K562 (cell line): ENCODE measurements around the gene POMP. TPM values are rescaled to one million over a fixed set of nuclear protein-coding genes. Genes with fewer than 3 reads are reported as not detected.

Experiments used
- ATAC-seq: fragments of 200-7000 bp; cut with Tn5 transposase; 3 replicates; pipeline ENCODE4 v1.9.1; 2020; ENCODE audit warnings: moderate library complexity
- BruUV-seq: library from RNA; stranded (reverse); fragments of 400-500 nt; replicated peaks from 2 replicates; lab custom pipeline; 2021; lab: Mats Ljungman, UMichigan
- CTCF ChIA-PET: fragments of 300-600 bp; formaldehyde crosslinking; extraction: SDS; loops from one replicate; lab custom pipeline; 2021; ENCODE audit warnings: low intra/inter-chr PET ratio; lab: Yijun Ruan, JAX
- POLR2A ChIA-PET: fragments of 300-600, 350-650 bp; sonication (Branson Sonifier 250); formaldehyde crosslinking; extraction: SDS; loops from one replicate; lab custom pipeline; 2021; ENCODE audit warnings: antibody characterized with exemption, inconsistent platforms; lab: Yijun Ruan, JAX
- DNase-seq, 4 experiments: peaks; one replicate each; pipeline versions ENCODE4 v3.0.0 to v3.0.0-alpha.2; 2011 to 2018; ENCODE audit warnings: low spot score in 3 of 4, mixed read lengths in 3 of 4; ENCODE audit errors: extremely low read depth in 1 of 4
- FAIRE-seq: peaks from 2 replicates; lab custom pipeline; 2011; peaks lifted over from hg19 to GRCh38; lab: Jason Lieb, UNC
- H2AFZ ChIP-seq: 2 replicates; pipeline ENCODE4 v1.6.0; 2011; ENCODE audit warnings: low read depth, low read length, control low read depth, inconsistent platforms
- H3K27ac ChIP-seq: fragments of 200-600 bp; 3 replicates; pipeline ENCODE4 v1.8.0; 2011; ENCODE audit warnings: low read depth, mild to moderate bottlenecking, control low read depth, inconsistent platforms, low read length, moderate library complexity, mixed read lengths; ENCODE audit errors: extremely low read depth
- H3K27me3 ChIP-seq, 2 experiments: fragments of 300-600 bp in 1 of 2; 2 replicates in 1 of 2; 3 replicates in 1 of 2; pipeline versions ENCODE4 v1.6.0 to v1.8.0; 2011; ENCODE audit warnings: inconsistent platforms in 2 of 2, low read length in 2 of 2, mild to moderate bottlenecking in 1 of 2, mixed read lengths in 1 of 2, moderate library complexity in 1 of 2; ENCODE audit not compliant: control insufficient read depth in 2 of 2, insufficient read depth in 2 of 2
- H3K36me3 ChIP-seq: fragments of 300-600 bp; 3 replicates; pipeline ENCODE4 v1.8.0; 2011; ENCODE audit warnings: mild to moderate bottlenecking, low read length, inconsistent platforms; ENCODE audit not compliant: control insufficient read depth, insufficient read depth
- H3K4me1 ChIP-seq, 2 experiments: fragments of 200-600 bp in 1 of 2; replicated peaks in 1 of 2; 2 replicates in 1 of 2; 3 replicates in 1 of 2; pipeline versions ENCODE4 v1.5.1 to v1.8.0; 2011; ENCODE audit warnings: inconsistent platforms in 2 of 2, low read length in 2 of 2, mild to moderate bottlenecking in 1 of 2, mixed read lengths in 1 of 2, moderate library complexity in 1 of 2; ENCODE audit not compliant: control insufficient read depth in 2 of 2, insufficient read depth in 2 of 2
- H3K4me2 ChIP-seq: 2 replicates; pipeline ENCODE4 v1.6.1; 2011; ENCODE audit warnings: low read length, control low read depth, inconsistent platforms, mixed read lengths; ENCODE audit not compliant: insufficient read depth
- H3K4me3 ChIP-seq: fragments of 200-600 bp; sonication (generic), shearing (Covaris generic); 2 replicates; pipeline ENCODE4 v1.5.1; 2016; ENCODE audit warnings: control low read depth, inconsistent platforms
- H3K79me2 ChIP-seq: fragments of 200-600 bp; 3 replicates; pipeline ENCODE4 v1.8.0; 2011; ENCODE audit warnings: low read length, inconsistent platforms; ENCODE audit not compliant: control insufficient read depth, insufficient read depth
- H3K9ac ChIP-seq, 2 experiments: 2 replicates each; pipeline versions ENCODE4 v1.6.0 to v1.6.1; 2011; ENCODE audit warnings: low read depth in 2 of 2, low read length in 2 of 2, control low read depth in 1 of 2, inconsistent platforms in 1 of 2, mild to moderate bottlenecking in 1 of 2, mixed read lengths in 1 of 2; ENCODE audit not compliant: insufficient read depth in 1 of 2
- H3K9me1 ChIP-seq: one replicate; pipeline ENCODE4 v1.6.0; 2011; ENCODE audit warnings: inconsistent platforms, mild to moderate bottlenecking, low read length, moderate library complexity; ENCODE audit not compliant: control insufficient read depth, insufficient read depth
- H3K9me3 ChIP-seq: replicated peaks from 2 replicates; pipeline ENCODE4 v1.5.1; 2011; ENCODE audit warnings: low read depth, low read length, inconsistent platforms; ENCODE audit not compliant: control insufficient read depth, insufficient read depth
- H4K20me1 ChIP-seq: replicated peaks from 2 replicates; pipeline ENCODE4 v1.6.1; 2011; ENCODE audit warnings: low read length, inconsistent platforms, mixed read lengths; ENCODE audit not compliant: control insufficient read depth, insufficient read depth
- BRCA1 ChIP-seq, 2 experiments: fragments of 450-650 bp in 1 of 2; sonication (generic) in 1 of 2; formaldehyde crosslinking in 1 of 2; IDR thresholded peaks; 2 replicates each; pipeline versions ENCODE4 v1.5.0 to v1.6.1; 2017 to 2020; ENCODE audit warnings: mild to moderate bottlenecking in 1 of 2, missing genetic modification reagents in 1 of 2
- BRD4 ChIP-seq: fragments of 200-600 bp; sonication (generic); IDR thresholded peaks from 2 replicates; pipeline ENCODE4 v1.6.1; 2017; ENCODE audit warnings: inconsistent platforms
- CAMTA2 ChIP-seq: fragments of 250-450 bp; sonication (Bioruptor Pico); conservative IDR thresholded peaks from 2 replicates; pipeline ENCODE4 v1.5.1; 2022
- CTBP1 ChIP-seq: fragments of 450-650 bp; IDR thresholded peaks from 2 replicates; pipeline ENCODE4 v1.6.1; 2016; ENCODE audit warnings: borderline replicate concordance
- EGR1 ChIP-seq: fragments of 450-650 bp; conservative IDR thresholded peaks from 2 replicates; pipeline ENCODE4 v1.6.1; 2017; ENCODE audit warnings: mild to moderate bottlenecking
- ETV5 ChIP-seq: sonication (generic); formaldehyde crosslinking; IDR thresholded peaks from 2 replicates; pipeline ENCODE4 v1.4.0; 2020; ENCODE audit warnings: low read depth, mild to moderate bottlenecking, missing genetic modification reagents
- FOXJ2 ChIP-seq: fragments of 200-800 bp; sonication (Bioruptor generic); IDR thresholded peaks from 2 replicates; pipeline ENCODE4 v1.6.1; 2016; ENCODE audit warnings: missing genetic modification characterization, missing compliant biosample characterization
- HNRNPUL1 ChIP-seq: fragments of 200-400 bp; formaldehyde crosslinking; IDR thresholded peaks from 2 replicates; pipeline ENCODE4 v1.6.1; 2017; ENCODE audit warnings: low read length
- HOXB6 ChIP-seq: fragments of 250-450 bp; sonication (Bioruptor Pico); IDR thresholded peaks from 2 replicates; pipeline ENCODE4 v1.5.1; 2022; ENCODE audit warnings: mild to moderate bottlenecking, borderline replicate concordance
- KAT2B ChIP-seq: IDR thresholded peaks from one replicate; pipeline ENCODE4 v1.6.1; 2012; ENCODE audit warnings: low read depth, mild to moderate bottlenecking, control low read depth, inconsistent platforms, low read length, moderate library complexity
- KDM2B ChIP-seq: fragments of 250-450 bp; sonication (Bioruptor Pico); IDR thresholded peaks from 2 replicates; pipeline ENCODE4 v1.8.0; 2021; ENCODE audit warnings: mild to moderate bottlenecking, moderate library complexity
- PTTG1 ChIP-seq: fragments of 450-650 bp; IDR thresholded peaks from 2 replicates; pipeline ENCODE4 v1.6.1; 2016; ENCODE audit warnings: low read depth, mild to moderate bottlenecking, missing genetic modification characterization, missing compliant biosample characterization
- RBM17 ChIP-seq: fragments of 200-400 bp; formaldehyde crosslinking; IDR thresholded peaks from 2 replicates; pipeline ENCODE4 v1.6.1; 2017; ENCODE audit warnings: low read depth, mild to moderate bottlenecking, low read length, borderline replicate concordance
- STAT5A ChIP-seq: IDR thresholded peaks from 2 replicates; pipeline ENCODE4 v1.6.1; 2012; ENCODE audit warnings: low read length, inconsistent platforms, borderline replicate concordance
- TAF9B ChIP-seq: fragments of 450-650 bp; IDR thresholded peaks from 2 replicates; pipeline ENCODE4 v1.6.1; 2018; ENCODE audit warnings: mild to moderate bottlenecking; ENCODE audit not compliant: partially characterized antibody
- ZNF263 ChIP-seq: sonication (generic); formaldehyde crosslinking; IDR thresholded peaks from 2 replicates; pipeline ENCODE4 v1.8.0; 2022; ENCODE audit warnings: mild to moderate bottlenecking, missing genetic modification reagents, borderline replicate concordance
- ZNF586 ChIP-seq: fragments of 450-650 bp; formaldehyde crosslinking; conservative IDR thresholded peaks from 2 replicates; pipeline ENCODE4 v1.4.0; 2020; ENCODE audit warnings: mild to moderate bottlenecking, moderate library complexity
- ZNF717 ChIP-seq: fragments of 250-450 bp; sonication (Bioruptor Pico); IDR thresholded peaks from 2 replicates; pipeline ENCODE4 v1.5.0; 2021
- WGBS: fragments of 100-300 bp; shearing (Covaris generic); methylation state at CpG from one replicate; pipeline ENCODE4 v1.1.6; 2016; ENCODE audit warnings: low coverage, mixed read lengths; ENCODE audit not compliant: insufficient coverage; ENCODE audit errors: missing lambda C conversion rate; 5-methylcytosine and 5-hydroxymethylcytosine counted together
- in situ Hi-C: fragments of 300-500 bp; cut with MboI; formaldehyde crosslinking; loops from 4 replicates; pipeline ENCODE4 v1.15.0; 2018; ENCODE audit warnings: inconsistent platforms, mixed read lengths
- intact Hi-C: fragments of 100-400 bp; cut with micrococcal nuclease; formaldehyde crosslinking; loops from 2 replicates; pipeline ENCODE4 v1.14.2; 2022
- polyA plus RNA-seq, 8 experiments: library from polyadenylated mRNA; depleted of rRNA in 4 of 8; stranded (reverse) in 5 of 8; unstranded in 3 of 8; fragments of >200 nt; fragmentation: Nextera tagmentation in 2 of 8; fragmentation: Illumina TruSeq in 1 of 8; extraction: Ambion mirVana in 2 of 8; extraction: Trizol in 1 of 8; gene quantifications; 2 replicates each; pipeline versions ENCODE4 v1.2.1 to v1.2.3, GENCODE V29; 2011 to 2014; ENCODE audit warnings: inconsistent platforms in 1 of 8, missing spikeins in 1 of 8
- total RNA-seq, 7 experiments: library from RNA; depleted of rRNA in 6 of 7; stranded (reverse); fragments of >200 nt in 6 of 7; fragmentation: Illumina TruSeq in 2 of 7; extraction: Trizol in 2 of 7; gene quantifications; 2 replicates each; pipeline versions ENCODE4 v1.2.1 to v1.2.3, GENCODE V29; 2011 to 2021; ENCODE audit warnings: low replicate concordance in 1 of 7
- TF ChIP-seq, protein P1 (sequence below), 2 experiments: IDR thresholded peaks; 2 replicates each; pipeline ENCODE4 v1.6.1; 2012; ENCODE audit warnings: improper control_type of control experiment in 2 of 2, low read depth in 2 of 2, low read length in 2 of 2, borderline replicate concordance in 1 of 2
- TF ChIP-seq, protein P2 (sequence below): fragments of 450-650 bp; formaldehyde crosslinking; IDR thresholded peaks from 2 replicates; pipeline ENCODE4 v1.4.0; 2020; ENCODE audit warnings: mild to moderate bottlenecking, mixed read lengths

Gene POMP
- total and polyA plus RNA-seq, 9 of the 15 experiments (the other 6 are each of a cell fraction or from before 2014, with no cell fraction given), result 69.2 to 647 (median 118) TPM

DNA sequence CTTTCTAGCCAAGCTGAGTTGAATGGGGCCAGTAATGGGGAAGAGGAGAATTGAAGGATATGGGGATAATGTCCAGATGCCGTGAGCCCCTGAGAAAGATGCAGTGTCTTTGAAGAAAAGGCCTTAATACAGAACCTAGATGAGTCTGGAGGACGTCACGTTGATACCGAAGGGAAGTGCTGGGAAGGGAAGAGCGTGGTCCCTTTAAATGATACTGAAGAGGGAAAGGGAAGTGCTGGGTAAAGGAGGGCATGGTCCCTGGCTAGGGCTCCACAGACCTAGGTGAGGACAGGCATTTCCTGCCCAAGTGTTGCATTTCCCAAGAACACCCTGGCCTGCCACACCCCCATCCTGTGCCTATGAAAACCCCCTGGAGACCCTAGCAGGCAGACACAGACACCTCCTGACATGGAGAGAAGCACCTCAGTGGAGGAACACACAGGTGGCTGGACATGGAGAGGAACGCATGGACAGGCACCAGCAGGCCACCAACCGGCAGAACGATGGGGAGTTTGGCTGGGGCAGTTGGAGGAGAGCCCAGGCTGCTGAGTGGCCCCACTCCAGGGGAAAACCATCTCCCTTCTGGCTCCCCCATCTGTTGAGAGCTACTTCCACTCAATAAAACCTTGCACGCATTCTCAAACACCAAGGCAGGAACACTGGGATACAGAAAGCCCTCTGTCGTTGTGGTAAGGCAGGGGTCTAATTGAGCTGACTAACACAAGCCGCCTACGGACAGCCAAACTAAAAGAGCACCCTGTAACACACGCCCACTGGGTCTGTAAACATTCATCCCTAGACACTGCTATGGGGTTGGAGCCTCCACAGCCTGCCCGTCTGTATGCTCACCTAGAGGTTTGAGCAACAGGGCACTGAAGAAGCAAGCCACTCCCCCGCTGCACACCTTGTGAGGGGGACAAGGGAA lies 34.9 kb upstream of the POMP start:
- FAIRE-seq, result no peak
- H3K27me3 ChIP-seq, result no peaks in the 10 kb centered on the region
- no peak overlapping the region for H3K4me3 ChIP-seq
- no peaks in the 10 kb centered on the region for H3K36me3 ChIP-seq
- H3K9ac ChIP-seq, result no peak overlapping the region
- peaks cover 0 to 9% of the 10 kb centered on the region in 2 experiments; a peak in 3 of 5 replicates for H3K4me1 ChIP-seq
- H3K4me2 ChIP-seq, result no peak overlapping the region
- BruUV-seq, result no TSS peak
- ATAC-seq, result peak; percentile 38; the same call in 2 of the 3 replicates
- intact Hi-C loops, result no loop called here
- peak in 1 of 4 experiments; percentile 28 for DNase-seq
- no peak overlapping the region for H3K27ac ChIP-seq
- no peaks in the 10 kb centered on the region for H3K9me3 ChIP-seq
- in situ Hi-C loops, result no loop called here
- ChIA-PET CTCF (no interaction called here), POLR2A (no interaction called here)
- 29% methylated on average over 15 of the region's 15 CpGs for WGBS
- peak overlapping the region; percentile 72 for H2AFZ ChIP-seq
- H3K79me2 ChIP-seq, result no peaks in the 10 kb centered on the region
- no peaks in the 10 kb centered on the region for H4K20me1 ChIP-seq
- no peaks in the 10 kb centered on the region for H3K9me1 ChIP-seq
- no peak for TF ChIP-seq STAT5A
- TF ChIP-seq ZNF717 (CRISPR knock-in tag), result no peak
- no peak for TF ChIP-seq ETV5 (CRISPR knock-in tag)
- no peak for TF ChIP-seq HNRNPUL1
- no peak for TF ChIP-seq CAMTA2 (CRISPR knock-in tag)
- TF ChIP-seq HOXB6, result no peak
- TF ChIP-seq, protein P1, sequence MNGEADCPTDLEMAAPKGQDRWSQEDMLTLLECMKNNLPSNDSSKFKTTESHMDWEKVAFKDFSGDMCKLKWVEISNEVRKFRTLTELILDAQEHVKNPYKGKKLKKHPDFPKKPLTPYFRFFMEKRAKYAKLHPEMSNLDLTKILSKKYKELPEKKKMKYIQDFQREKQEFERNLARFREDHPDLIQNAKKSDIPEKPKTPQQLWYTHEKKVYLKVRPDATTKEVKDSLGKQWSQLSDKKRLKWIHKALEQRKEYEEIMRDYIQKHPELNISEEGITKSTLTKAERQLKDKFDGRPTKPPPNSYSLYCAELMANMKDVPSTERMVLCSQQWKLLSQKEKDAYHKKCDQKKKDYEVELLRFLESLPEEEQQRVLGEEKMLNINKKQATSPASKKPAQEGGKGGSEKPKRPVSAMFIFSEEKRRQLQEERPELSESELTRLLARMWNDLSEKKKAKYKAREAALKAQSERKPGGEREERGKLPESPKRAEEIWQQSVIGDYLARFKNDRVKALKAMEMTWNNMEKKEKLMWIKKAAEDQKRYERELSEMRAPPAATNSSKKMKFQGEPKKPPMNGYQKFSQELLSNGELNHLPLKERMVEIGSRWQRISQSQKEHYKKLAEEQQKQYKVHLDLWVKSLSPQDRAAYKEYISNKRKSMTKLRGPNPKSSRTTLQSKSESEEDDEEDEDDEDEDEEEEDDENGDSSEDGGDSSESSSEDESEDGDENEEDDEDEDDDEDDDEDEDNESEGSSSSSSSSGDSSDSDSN (IDR thresholded peaks at IDR 0.05; ENCODE audit: borderline replicate concordance in 1 of 2, low read depth in 2 of 2, low read length in 2 of 2), result no peak
- no peak for TF ChIP-seq FOXJ2
- no peak for TF ChIP-seq RBM17
- no peak for TF ChIP-seq ZNF586 (CRISPR knock-in tag)
- no peak for TF ChIP-seq KDM2B (CRISPR knock-in tag)
- TF ChIP-seq ZNF263 (CRISPR knock-in tag), result no peak
- TF ChIP-seq BRD4, result no peak
- no peak for TF ChIP-seq KAT2B
- no peak for TF ChIP-seq PTTG1 (tag)
- TF ChIP-seq, protein P2, sequence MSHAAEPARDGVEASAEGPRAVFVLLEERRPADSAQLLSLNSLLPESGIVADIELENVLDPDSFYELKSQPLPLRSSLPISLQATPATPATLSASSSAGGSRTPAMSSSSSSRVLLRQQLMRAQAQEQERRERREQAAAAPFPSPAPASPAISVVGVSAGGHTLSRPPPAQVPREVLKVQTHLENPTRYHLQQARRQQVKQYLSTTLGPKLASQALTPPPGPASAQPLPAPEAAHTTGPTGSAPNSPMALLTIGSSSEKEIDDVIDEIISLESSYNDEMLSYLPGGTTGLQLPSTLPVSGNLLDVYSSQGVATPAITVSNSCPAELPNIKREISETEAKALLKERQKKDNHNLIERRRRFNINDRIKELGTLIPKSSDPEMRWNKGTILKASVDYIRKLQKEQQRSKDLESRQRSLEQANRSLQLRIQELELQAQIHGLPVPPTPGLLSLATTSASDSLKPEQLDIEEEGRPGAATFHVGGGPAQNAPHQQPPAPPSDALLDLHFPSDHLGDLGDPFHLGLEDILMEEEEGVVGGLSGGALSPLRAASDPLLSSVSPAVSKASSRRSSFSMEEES (CRISPR knock-in tag), result no peak
- TF ChIP-seq EGR1, result peak; percentile 61
- no peak for TF ChIP-seq BRCA1 (IDR thresholded peaks at IDR 0.05)
- no peak for TF ChIP-seq BRCA1 (CRISPR knock-in tag; IDR thresholded peaks at IDR 0.05)
- TF ChIP-seq CTBP1, result peak; percentile 11; the same call in 1 of the 2 replicates
- no peak for TF ChIP-seq TAF9B
